Activated CD4-positive, alpha-beta T cell treated with anti-CD3 and anti-CD28 coated beads for 36 hours (primary cell): ENCODE measurements around the gene L3MBTL2. TPM values are rescaled to one million over a fixed set of nuclear protein-coding genes. Genes with fewer than 3 reads are reported as not detected.
A peak's percentile ranks its signal among the peaks of the same experiment; 100 is the strongest.

Experiments used
- ATAC-seq: fragments of 200-7000 bp; cut with Tn5 transposase; one replicate; pipeline ENCODE4 v1.10.0; 2021; ENCODE audit warnings: mild to moderate bottlenecking, moderate library complexity
- CTCF ChIA-PET: fragments of 350-600 bp; sonication (Branson Sonifier 250); formaldehyde crosslinking; loops from one replicate; lab custom pipeline; 2021; ENCODE audit warnings: antibody characterized with exemption; lab: Charles Lee
- POLR2A ChIA-PET: fragments of 350-600 bp; sonication (Branson Sonifier 250); formaldehyde crosslinking; loops from one replicate; lab custom pipeline; 2021; ENCODE audit warnings: antibody characterized with exemption, inconsistent platforms; lab: Charles Lee
- DNase-seq: peaks from one replicate; pipeline ENCODE4 v3.0.0-alpha.2; 2020
- H3K27ac Mint-ChIP-seq: one replicate; pipeline ENCODE4 v1.8.0; 2021; ENCODE audit warnings: mixed read lengths
- H3K27me3 Mint-ChIP-seq: one replicate; pipeline ENCODE4 v1.8.0; 2021; ENCODE audit warnings: mixed read lengths
- H3K36me3 Mint-ChIP-seq: one replicate; pipeline ENCODE4 v1.8.0; 2021; ENCODE audit warnings: low read depth, mixed read lengths
- H3K4me1 Mint-ChIP-seq: one replicate; pipeline ENCODE4 v1.8.0; 2021; ENCODE audit warnings: mixed read lengths
- H3K4me3 Mint-ChIP-seq: one replicate; pipeline ENCODE4 v1.8.0; 2021; ENCODE audit warnings: mild to moderate bottlenecking, moderate library complexity, mixed read lengths
- H3K9me3 Mint-ChIP-seq: one replicate; pipeline ENCODE4 v1.8.0; 2021; ENCODE audit warnings: low read depth, mixed read lengths
- intact Hi-C, 2 experiments: fragments of 100-400 bp; cut with DNase I in 1 of 2; cut with micrococcal nuclease in 1 of 2; formaldehyde crosslinking; loops; one replicate each; pipeline versions ENCODE4 v1.14.2 to v1.15.1; 2022 to 2024; cut with DNase I, micrococcal nuclease
- total RNA-seq, 2 experiments: library from RNA; stranded (reverse); gene quantifications; one replicate each; pipeline ENCODE4 v1.2.3, GENCODE V29; 2021

L3MBTL2 gene
- total RNA-seq, 2 experiments from 2014 or later, result 24.4 to 25.1 TPM

- DNase-seq (no peak), ATAC-seq (no peak)
- no peak overlapping the region for H3K4me3 Mint-ChIP-seq
- POLR2A ChIA-PET, result no interaction called here
- H3K27me3 Mint-ChIP-seq, result no peaks in the 10 kb centered on the region
- peaks cover 16% of the 10 kb centered on the region for H3K4me1 Mint-ChIP-seq
- H3K36me3 Mint-ChIP-seq, result peaks cover 44% of the 10 kb centered on the region
- H3K27ac Mint-ChIP-seq, result peak overlapping the region; percentile 10
- CTCF ChIA-PET, result interaction anchor here (0.7 to 1.9 kb wide), 4 partner anchors 22 to 135 kb away, joined by 3 to 4 read pairs (median 4); no protein-coding TSS in a partner anchor
- H3K9me3 Mint-ChIP-seq, result no peaks in the 10 kb centered on the region
- intact Hi-C loops, result no loop called here
Measured at GRCh38 chr22:41215409-41215808, 10.3 kb downstream of the L3MBTL2 start.

GRCh38 chr22:41215926-41216325 lies 10.8 kb downstream of the L3MBTL2 start:
- CTCF ChIA-PET, result interaction anchor here (0.7 to 3.5 kb wide), 4 partner anchors 22 to 294 kb away, joined by 3 to 12 read pairs (median 4); no protein-coding TSS in a partner anchor
- Mint-ChIP-seq H3K36me3 (peaks cover 45% of the 10 kb centered on the region), H3K4me1 (peaks cover 16% of the 10 kb centered on the region), H3K27ac (peak overlapping the region; percentile 10), H3K9me3 (no peaks in the 10 kb centered on the region), H3K27me3 (no peaks in the 10 kb centered on the region), H3K4me3 (no peak overlapping the region)
- intact Hi-C loops, result no loop called here
- ATAC-seq (no peak), DNase-seq (no peak)
- POLR2A ChIA-PET, result no interaction called here

- intact Hi-C loops, result loop anchor here in 1 of 2 experiments (1.0 kb wide), 1 partner anchor 12 kb away; the partner anchor contains the start of gene L3MBTL2
- H3K4me1 Mint-ChIP-seq, result peaks cover 16% of the 10 kb centered on the region
- peaks cover 51% of the 10 kb centered on the region for H3K36me3 Mint-ChIP-seq
- H3K9me3 Mint-ChIP-seq, result no peaks in the 10 kb centered on the region
- H3K27me3 Mint-ChIP-seq, result no peaks in the 10 kb centered on the region
- DNase-seq, result no peak
- H3K4me3 Mint-ChIP-seq, result peak overlapping the region; percentile 48
- POLR2A ChIA-PET, result interaction anchor here (0.6 to 1.8 kb wide), 4 partner anchors 21 to 261 kb away, joined by 3 to 7 read pairs (median 4); partner anchors contain the start of gene RANGAP1
- ATAC-seq, result no peak
- CTCF ChIA-PET, result interaction anchor here (1.2 to 3.5 kb wide), 3 partner anchors 19 to 295 kb away, joined by 4 to 12 read pairs (median 4); no protein-coding TSS in a partner anchor
- peak overlapping the region; percentile 91 for H3K27ac Mint-ChIP-seq
Measured at GRCh38 chr22:41216984-41217383, 11.9 kb downstream of the L3MBTL2 start.

- ChIA-PET CTCF (interaction anchor here (1.1 to 3.5 kb wide), 4 partner anchors 18 to 296 kb away, joined by 4 to 12 read pairs (median 4); no protein-coding TSS in a partner anchor), POLR2A (interaction anchor here (0.6 to 1.8 kb wide), 5 partner anchors 20 to 295 kb away, joined by 3 to 7 read pairs (median 5); partner anchors contain the start of gene RANGAP1)
- Mint-ChIP-seq H3K4me1 (peaks cover 16% of the 10 kb centered on the region), H3K4me3 (peak overlapping the region; percentile 48), H3K36me3 (peaks cover 48% of the 10 kb centered on the region), H3K27me3 (no peaks in the 10 kb centered on the region), H3K27ac (peak overlapping the region; percentile 91), H3K9me3 (no peaks in the 10 kb centered on the region)
- ATAC-seq (peak; percentile 99), DNase-seq (peak; percentile 76)
- intact Hi-C loops, result loop anchor here in 1 of 2 experiments (1.0 kb wide), 1 partner anchor 12 kb away; the partner anchor contains the start of gene L3MBTL2
Measured at GRCh38 chr22:41217553-41218157, 12.5 kb downstream of the L3MBTL2 start.

GRCh38 chr22:41222846-41223507 lies 17.9 kb downstream of the L3MBTL2 start:
- no peak for ATAC-seq
- DNase-seq, result no peak
- Mint-ChIP-seq H3K27ac (no peak overlapping the region), H3K4me1 (peaks cover 4% of the 10 kb centered on the region), H3K9me3 (no peaks in the 10 kb centered on the region), H3K27me3 (no peaks in the 10 kb centered on the region), H3K4me3 (no peak overlapping the region), H3K36me3 (peaks cover 43% of the 10 kb centered on the region)
- POLR2A ChIA-PET, result interaction anchor here (0.9 kb wide), 1 partner anchor 11 kb away, joined by 11 read pairs; no protein-coding TSS in a partner anchor
- CTCF ChIA-PET, result interaction anchor here (1.0 kb wide), 1 partner anchor 227 kb away, joined by 5 read pairs; no protein-coding TSS in a partner anchor
- intact Hi-C loops, result no loop called here

- Mint-ChIP-seq H3K9me3 (no peaks in the 10 kb centered on the region), H3K27ac (no peak overlapping the region), H3K36me3 (peaks cover 42% of the 10 kb centered on the region), H3K4me1 (no peaks in the 10 kb centered on the region), H3K27me3 (no peaks in the 10 kb centered on the region), H3K4me3 (no peak overlapping the region)
- intact Hi-C loops, result no loop called here
- no peak for DNase-seq
- POLR2A ChIA-PET, result no interaction called here
- ATAC-seq, result no peak
- CTCF ChIA-PET, result interaction anchor here (1.0 kb wide), 1 partner anchor 228 kb away, joined by 5 read pairs; no protein-coding TSS in a partner anchor
Measured at GRCh38 chr22:41223535-41223934, 18.4 kb downstream of the L3MBTL2 start.

- intact Hi-C loops, result no loop called here
- H3K27me3 Mint-ChIP-seq, result no peaks in the 10 kb centered on the region
- no peaks in the 10 kb centered on the region for H3K4me1 Mint-ChIP-seq
- CTCF ChIA-PET, result no interaction called here
- DNase-seq (no peak), ATAC-seq (no peak)
- no peak overlapping the region for H3K4me3 Mint-ChIP-seq
- no peaks in the 10 kb centered on the region for H3K9me3 Mint-ChIP-seq
- H3K36me3 Mint-ChIP-seq, result peaks cover 28% of the 10 kb centered on the region
- POLR2A ChIA-PET, result interaction anchor here (0.6 kb wide), 1 partner anchor 284 kb away, joined by 3 read pairs; no protein-coding TSS in a partner anchor
- no peak overlapping the region for H3K27ac Mint-ChIP-seq
Measured at GRCh38 chr22:41226723-41227655, 21.9 kb downstream of the L3MBTL2 start.

- CTCF ChIA-PET, result no interaction called here
- DNase-seq (no peak), ATAC-seq (no peak)
- H3K9me3 Mint-ChIP-seq, result no peaks in the 10 kb centered on the region
- peaks cover 21% of the 10 kb centered on the region for H3K36me3 Mint-ChIP-seq
- H3K4me1 Mint-ChIP-seq, result no peaks in the 10 kb centered on the region
- POLR2A ChIA-PET, result interaction anchor here (0.6 kb wide), 1 partner anchor 113 kb away, joined by 4 read pairs; no protein-coding TSS in a partner anchor
- no peak overlapping the region for H3K4me3 Mint-ChIP-seq
- no peak overlapping the region for H3K27ac Mint-ChIP-seq
- intact Hi-C loops, result no loop called here
- no peaks in the 10 kb centered on the region for H3K27me3 Mint-ChIP-seq
Measured at GRCh38 chr22:41229215-41229614, 24.1 kb downstream of the L3MBTL2 start.

- H3K4me3 Mint-ChIP-seq, result no peak overlapping the region
- no peaks in the 10 kb centered on the region for H3K27me3 Mint-ChIP-seq
- CTCF ChIA-PET, result no interaction called here
- no peak for DNase-seq
- POLR2A ChIA-PET, result interaction anchor here (0.8 kb wide), 1 partner anchor 13 kb away, joined by 4 read pairs; no protein-coding TSS in a partner anchor
- peaks cover 17% of the 10 kb centered on the region for H3K36me3 Mint-ChIP-seq
- H3K9me3 Mint-ChIP-seq, result no peaks in the 10 kb centered on the region
- H3K4me1 Mint-ChIP-seq, result no peaks in the 10 kb centered on the region
- no peak overlapping the region for H3K27ac Mint-ChIP-seq
- ATAC-seq, result no peak
- intact Hi-C loops, result no loop called here
Measured at GRCh38 chr22:41229730-41230400, 24.8 kb downstream of the L3MBTL2 start.

GRCh38 chr22:41230401-41230785 lies 25.3 kb downstream of the L3MBTL2 start:
- H3K9me3 Mint-ChIP-seq, result no peaks in the 10 kb centered on the region
- H3K36me3 Mint-ChIP-seq, result peaks cover 16% of the 10 kb centered on the region
- ATAC-seq (no peak), DNase-seq (no peak)
- ChIA-PET CTCF (no interaction called here), POLR2A (interaction anchor here (0.8 kb wide), 1 partner anchor 12 kb away, joined by 4 read pairs; no protein-coding TSS in a partner anchor)
- no peaks in the 10 kb centered on the region for H3K4me1 Mint-ChIP-seq
- no peak overlapping the region for H3K27ac Mint-ChIP-seq
- intact Hi-C loops, result no loop called here
- H3K4me3 Mint-ChIP-seq, result no peak overlapping the region
- H3K27me3 Mint-ChIP-seq, result no peaks in the 10 kb centered on the region
